Measurements from ENCODE around the gene WFDC5.

- TF ChIP-seq CTCF (IDR thresholded peaks at IDR 0.05; ENCODE audit: low read depth, low read length, poor library complexity, severe bottlenecking): no peak
- TF ChIP-seq EZH2phosphoT487 (IDR thresholded peaks at IDR 0.05; ENCODE audit: borderline replicate concordance, low read length): no peak
These were observed 25.9 kb upstream of the WFDC5 start for GRCh38 chr20:45140836-45141235.

Data from DOHH2 (cell line).